ENCODE data around the gene EEF1AKMT3. TPM values are rescaled to one million over a fixed set of nuclear protein-coding genes. Genes with fewer than 3 reads are reported as not detected.
A peak's percentile ranks its signal among the peaks of the same experiment; 100 is the strongest.

Gene EEF1AKMT3
- total RNA-seq, 1 experiment from 2014 or later: 5.0 TPM

GRCh38 chr12:57775563-57776246 lies 3.3 kb downstream of the EEF1AKMT3 start:
- POLR2A ChIA-PET: no interaction called here

GRCh38 chr12:57776247-57776587 lies 3.8 kb downstream of the EEF1AKMT3 start:
- intact Hi-C loops (cut with micrococcal nuclease; ENCODE audit: unreplicated experiment): no loop called here

More at GRCh38 chr12:57775563-57776246, 3.3 kb downstream of the EEF1AKMT3 start:
- CTCF ChIA-PET: no interaction called here
- Histone ChIP-seq H3K4me1 (peaks cover 8% of the 10 kb centered on the region), H3K27me3 (replicated peaks; ENCODE audit: control insufficient read depth, insufficient read depth, low read length) (no peaks in the 10 kb centered on the region), H3K36me3 (ENCODE audit: control insufficient read depth, insufficient read depth, low read length) (peaks cover 1% of the 10 kb centered on the region; the same call in 1 of the 2 replicates), H3K9me3 (no peaks in the 10 kb centered on the region), H3K4me3 (ENCODE audit: low read depth, low read length) (no peak overlapping the region)
- Mint-ChIP-seq H3K27me3 (ENCODE audit: insufficient read depth, unreplicated experiment) (no peaks in the 10 kb centered on the region), H3K4me1 (ENCODE audit: low read depth, unreplicated experiment) (peaks cover under 1% of the 10 kb centered on the region), H3K9me3 (ENCODE audit: unreplicated experiment) (no peaks in the 10 kb centered on the region), H3K4me3 (ENCODE audit: unreplicated experiment) (no peak overlapping the region), H3K27ac (ENCODE audit: unreplicated experiment) (no peak overlapping the region), H3K36me3 (ENCODE audit: insufficient read depth, unreplicated experiment) (peaks cover 19% of the 10 kb centered on the region)
- TF ChIP-seq CTCF (IDR thresholded peaks at IDR 0.05; ENCODE audit: insufficient read depth in 1 of 2, low read depth in 1 of 2, low read length in 1 of 2, severe bottlenecking in 1 of 2, unreplicated experiment in 1 of 2): peak; percentile 21 to 38
- DNase-seq: peak in 1 of 2 experiments; percentile 12
- intact Hi-C loops (cut with micrococcal nuclease; ENCODE audit: unreplicated experiment): no loop called here
- no TSS peak for BruUV-seq (replicated peaks)

GRCh38 chr12:57777367-57777766 lies 5.0 kb downstream of the EEF1AKMT3 start:
- H3K4me1 Mint-ChIP-seq (ENCODE audit: low read depth, unreplicated experiment): no peaks in the 10 kb centered on the region
- no peak overlapping the region for H3K4me3 ChIP-seq (ENCODE audit: low read depth, low read length)
- no peak for TF ChIP-seq CTCF (IDR thresholded peaks at IDR 0.05; ENCODE audit: insufficient read depth in 1 of 2, low read depth in 1 of 2, low read length in 1 of 2, severe bottlenecking in 1 of 2, unreplicated experiment in 1 of 2)
- BruUV-seq (replicated peaks): no TSS peak
- no peaks in the 10 kb centered on the region for H3K27me3 Mint-ChIP-seq (ENCODE audit: insufficient read depth, unreplicated experiment)
- H3K4me1 ChIP-seq: peaks cover 4% of the 10 kb centered on the region; the same call in 1 of the 2 replicates
- ChIA-PET POLR2A (no interaction called here), CTCF (no interaction called here)
- H3K36me3 Mint-ChIP-seq (ENCODE audit: insufficient read depth, unreplicated experiment): peaks cover 4% of the 10 kb centered on the region
- intact Hi-C loops (cut with micrococcal nuclease; ENCODE audit: unreplicated experiment): no loop called here
- H3K36me3 ChIP-seq (ENCODE audit: control insufficient read depth, insufficient read depth, low read length): no peaks in the 10 kb centered on the region
- H3K9me3 Mint-ChIP-seq (ENCODE audit: unreplicated experiment): no peaks in the 10 kb centered on the region
- H3K27ac Mint-ChIP-seq (ENCODE audit: unreplicated experiment): no peak overlapping the region
- H3K4me3 Mint-ChIP-seq (ENCODE audit: unreplicated experiment): no peak overlapping the region
- no peak for DNase-seq
- H3K9me3 ChIP-seq: no peaks in the 10 kb centered on the region
- H3K27me3 ChIP-seq (replicated peaks; ENCODE audit: control insufficient read depth, insufficient read depth, low read length): no peaks in the 10 kb centered on the region

More at GRCh38 chr12:57776247-57776587, 3.8 kb downstream of the EEF1AKMT3 start:
- H3K4me3 ChIP-seq (ENCODE audit: low read depth, low read length): no peak overlapping the region
- no peak for TF ChIP-seq CTCF (IDR thresholded peaks at IDR 0.05; ENCODE audit: insufficient read depth in 1 of 2, low read depth in 1 of 2, low read length in 1 of 2, severe bottlenecking in 1 of 2, unreplicated experiment in 1 of 2)
- ChIA-PET POLR2A (no interaction called here), CTCF (no interaction called here)
- H3K9me3 Mint-ChIP-seq (ENCODE audit: unreplicated experiment): no peaks in the 10 kb centered on the region
- H3K36me3 ChIP-seq (ENCODE audit: control insufficient read depth, insufficient read depth, low read length): no peaks in the 10 kb centered on the region
- H3K27ac Mint-ChIP-seq (ENCODE audit: unreplicated experiment): no peak overlapping the region
- no peaks in the 10 kb centered on the region for H3K27me3 Mint-ChIP-seq (ENCODE audit: insufficient read depth, unreplicated experiment)
- H3K27me3 ChIP-seq (replicated peaks; ENCODE audit: control insufficient read depth, insufficient read depth, low read length): no peaks in the 10 kb centered on the region
- no peak for DNase-seq
- H3K4me3 Mint-ChIP-seq (ENCODE audit: unreplicated experiment): no peak overlapping the region
- no peaks in the 10 kb centered on the region for H3K4me1 Mint-ChIP-seq (ENCODE audit: low read depth, unreplicated experiment)
- peaks cover 4% of the 10 kb centered on the region; the same call in 1 of the 2 replicates for H3K4me1 ChIP-seq
- no TSS peak for BruUV-seq (replicated peaks)
- peaks cover 14% of the 10 kb centered on the region for H3K36me3 Mint-ChIP-seq (ENCODE audit: insufficient read depth, unreplicated experiment)
- H3K9me3 ChIP-seq: no peaks in the 10 kb centered on the region

All from Caco-2 (cell line).